Stimulated activated CD8-positive, alpha-beta memory T cell treated with anti-CD3 and anti-CD28 coated beads, Interleukin-15, amount 100 ng/mL, for 4 hours (primary cell): Measurements from ENCODE around the gene FAM13A.

Experiments
- DNase-seq, 2 donors: peaks; one replicate each; pipeline ENCODE4 v3.0.0-alpha.2; 2020; ENCODE audit warnings: low read depth in 2 of 2

FAM13A gene

DNA sequence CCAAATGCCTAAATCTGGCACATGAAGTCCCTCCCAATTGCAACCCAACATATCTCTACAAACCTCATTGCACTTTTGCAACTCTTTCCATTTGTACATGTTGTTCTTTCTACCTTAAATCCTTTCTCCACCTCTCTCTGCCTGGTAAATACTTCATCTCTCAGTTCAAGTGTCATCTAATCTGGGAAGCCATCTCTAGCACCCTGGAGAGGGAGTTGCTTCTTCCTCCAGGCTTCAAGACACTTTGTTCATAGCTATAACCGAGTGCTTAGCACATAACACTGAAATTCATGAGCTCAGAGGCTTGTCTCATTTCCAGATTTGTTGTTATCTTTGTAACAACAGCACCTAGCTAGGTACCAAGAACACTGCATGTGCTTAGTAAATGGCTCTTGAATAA lies 244.6 kb downstream of the FAM13A start:
- no peak for DNase-seq

- DNase-seq: no peak
Measured at GRCh38 chr4:88811904-88812303, 245.1 kb downstream of the FAM13A start.

DNA sequence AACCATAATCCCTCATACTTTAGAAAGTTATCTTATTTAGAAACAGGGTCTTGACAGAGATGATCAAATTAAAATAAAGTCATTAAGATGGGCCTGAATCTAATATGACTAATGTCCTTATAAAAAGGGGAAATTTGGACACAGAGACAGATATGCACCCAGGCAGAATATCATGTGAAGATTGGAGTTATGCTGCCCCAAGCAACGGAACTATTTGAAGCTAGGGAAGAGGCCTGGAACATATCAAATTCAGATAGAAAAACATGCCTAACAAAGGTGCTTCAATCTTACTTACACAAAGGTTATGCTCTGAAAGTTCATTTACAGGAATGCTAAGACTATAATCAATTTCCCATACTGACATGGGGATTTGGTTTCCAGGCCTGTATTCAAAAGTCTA lies 246.7 kb downstream of the FAM13A start:
- no peak for DNase-seq

GRCh38 chr4:88809576-88810219 lies 247.3 kb downstream of the FAM13A start:
- DNase-seq: no peak

DNA sequence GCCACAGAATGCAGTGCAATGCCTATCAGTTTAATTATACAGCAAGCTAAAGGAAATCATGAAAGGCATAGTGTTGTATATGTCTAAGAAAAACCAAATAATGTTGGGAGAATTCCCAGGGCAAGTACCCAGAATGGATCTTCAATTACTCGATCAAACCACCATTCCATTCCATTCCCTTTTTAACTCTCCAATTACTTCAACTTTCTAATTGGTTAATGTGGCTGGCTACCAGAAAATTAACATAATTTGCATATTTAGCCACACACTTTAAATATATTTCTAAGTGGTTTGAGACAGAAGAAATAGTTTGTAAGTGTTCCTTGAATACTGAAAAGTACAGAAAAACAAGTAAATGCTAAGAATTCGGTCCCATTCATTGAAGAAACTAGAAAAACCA lies 247.9 kb downstream of the FAM13A start:
- no peak for DNase-seq

GRCh38 chr4:88807499-88807898 lies 249.5 kb downstream of the FAM13A start:
- DNase-seq: no peak

GRCh38 chr4:88804234-88804633 lies 252.8 kb downstream of the FAM13A start:
- DNase-seq: no peak

GRCh38 chr4:88803600-88804096 lies 253.3 kb downstream of the FAM13A start:
- DNase-seq: no peak

GRCh38 chr4:88802585-88803286 lies 254.2 kb downstream of the FAM13A start:
- no peak for DNase-seq

DNA sequence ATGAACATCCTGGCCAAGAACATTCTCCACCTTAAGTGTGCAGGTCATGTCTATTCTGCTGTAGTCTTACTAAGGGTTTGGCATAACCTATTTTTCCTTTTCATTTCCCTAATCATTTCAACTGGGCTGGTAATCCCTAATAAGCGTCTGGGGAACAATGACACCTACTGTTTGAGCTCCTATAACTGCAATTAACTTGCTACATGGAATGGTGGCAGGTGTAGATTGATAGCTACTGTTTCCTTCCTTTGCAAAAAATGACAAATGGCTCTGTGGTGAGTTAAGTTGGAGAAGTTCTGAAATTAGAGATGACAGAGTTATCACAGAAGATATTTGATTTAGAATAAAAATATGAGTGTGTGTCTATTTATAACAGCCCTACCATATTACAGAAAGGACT lies 254.8 kb downstream of the FAM13A start:
- no peak for DNase-seq

GRCh38 chr4:88799900-88800299 lies 257.1 kb downstream of the FAM13A start:
- no peak for DNase-seq

- no peak for DNase-seq
Measured at GRCh38 chr4:88797725-88798124, 259.3 kb downstream of the FAM13A start.

DNA sequence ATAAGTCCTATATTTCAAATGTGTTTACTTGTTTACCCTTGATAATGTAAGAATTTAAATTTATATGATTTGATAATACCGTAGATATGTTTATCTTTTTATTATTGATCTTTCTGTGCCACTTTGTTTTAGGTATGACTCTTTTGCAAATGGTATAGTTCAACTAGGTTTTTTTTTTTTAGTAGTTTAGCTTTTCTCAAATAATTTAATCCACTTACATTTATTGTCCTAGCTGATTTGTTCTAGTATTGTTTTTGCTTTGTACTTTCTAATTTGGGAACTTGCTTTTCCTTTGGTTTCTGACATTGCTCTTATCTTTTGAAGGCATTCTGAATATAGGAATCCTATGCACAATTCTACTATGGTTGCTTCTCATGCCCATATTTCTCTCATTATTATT lies 260.4 kb downstream of the FAM13A start:
- DNase-seq: no peak

- DNase-seq: no peak
Measured at GRCh38 chr4:88794952-88795351, 262.0 kb downstream of the FAM13A start.

GRCh38 chr4:88794087-88794690 lies 262.8 kb downstream of the FAM13A start:
- DNase-seq: no peak

GRCh38 chr4:88793475-88793874 lies 263.5 kb downstream of the FAM13A start:
- no peak for DNase-seq

DNA sequence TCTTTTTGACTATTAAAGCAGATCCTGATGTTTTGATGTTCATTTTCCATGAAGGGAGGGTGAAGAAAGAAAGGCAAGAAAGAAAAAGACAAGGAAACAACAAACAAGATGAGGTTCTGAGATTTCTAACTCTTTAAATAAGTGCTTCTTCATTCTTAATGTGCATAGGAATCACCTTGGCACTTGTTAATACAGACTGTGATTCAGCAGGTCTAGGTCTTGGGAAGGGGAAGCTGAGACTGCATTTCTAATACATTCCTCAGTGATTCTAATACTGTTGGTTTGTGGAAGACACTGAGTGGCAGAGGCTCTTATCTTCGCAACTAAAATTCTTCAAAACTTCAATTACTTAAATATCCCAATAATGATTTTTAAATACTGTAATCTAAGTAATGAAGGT lies 264.2 kb downstream of the FAM13A start:
- DNase-seq: no peak

- no peak for DNase-seq
Measured at GRCh38 chr4:88792268-88792781, 264.7 kb downstream of the FAM13A start.

- no peak for DNase-seq
Measured at GRCh38 chr4:88791274-88791673, 265.7 kb downstream of the FAM13A start.

GRCh38 chr4:88788895-88789294 lies 268.1 kb downstream of the FAM13A start:
- no peak for DNase-seq

- DNase-seq: no peak
Measured at GRCh38 chr4:88788424-88788823, 268.6 kb downstream of the FAM13A start.

DNA sequence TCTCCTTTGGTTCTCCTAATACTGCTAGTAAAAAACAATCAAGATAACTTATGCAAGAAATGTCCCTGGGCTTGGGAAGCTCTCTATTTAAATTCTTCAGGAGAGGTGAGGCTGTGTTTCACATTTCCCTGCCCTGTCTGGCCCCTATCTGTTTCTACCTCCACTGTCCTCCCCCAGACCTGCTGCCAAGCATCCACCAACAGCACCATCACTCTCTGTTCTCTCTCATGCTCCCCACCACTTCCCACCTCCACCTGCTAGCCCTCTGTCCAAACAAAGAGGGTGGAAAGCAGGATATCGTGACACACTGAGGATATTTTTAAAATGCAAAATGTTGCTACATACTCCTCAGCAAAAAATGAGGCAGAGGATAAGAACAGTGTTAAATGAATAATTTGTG lies 271.0 kb downstream of the FAM13A start:
- DNase-seq: no peak

- no peak for DNase-seq
Measured at GRCh38 chr4:88780389-88780788, 276.6 kb downstream of the FAM13A start.
